Esophagus squamous epithelium (tissue), 4 donors: ENCODE results near the gene HS2ST1.

Experiments
- CTCF ChIP-seq, 6 experiments: fragments of 450-650 bp in 4 of 6; fragments of 200-600 bp in 2 of 6; sonication (generic) in 2 of 6; IDR thresholded peaks; one replicate each; pipeline ENCODE4 v1.5.1; 2016 to 2019; ENCODE audit warnings: antibody characterized with exemption in 6 of 6, mild to moderate bottlenecking in 4 of 6, moderate library complexity in 4 of 6
- POLR2A ChIP-seq, 4 donors: fragments of 450-650 bp; IDR thresholded peaks; one replicate each; pipeline ENCODE4 v1.6.1; 2017; ENCODE audit warnings: antibody characterized with exemption in 4 of 4, mild to moderate bottlenecking in 4 of 4, moderate library complexity in 3 of 4

DNA sequence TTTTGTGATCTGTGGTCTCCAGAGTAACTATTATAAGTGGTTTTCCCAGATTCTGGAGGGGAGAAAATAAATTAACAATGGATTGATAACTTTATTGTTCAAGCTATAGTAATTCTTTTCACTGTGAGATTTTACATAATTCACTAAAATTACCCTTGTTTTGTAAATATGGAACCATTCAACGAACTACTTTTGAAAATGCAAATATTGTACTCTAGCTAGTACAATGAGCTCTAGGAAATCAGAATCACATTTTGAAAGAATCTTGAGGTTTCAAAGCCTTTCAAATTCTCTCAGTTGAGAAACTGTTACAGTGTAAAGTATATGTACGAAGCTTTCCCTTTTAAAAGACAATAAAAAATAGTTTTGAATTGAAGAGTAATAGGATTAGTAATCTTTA lies 119.9 kb downstream of the HS2ST1 start:
- TF ChIP-seq POLR2A (IDR thresholded peaks at IDR 0.05): no peak
- TF ChIP-seq CTCF (IDR thresholded peaks at IDR 0.05): no peak
